ENCODE data around the gene SRRM2. TPM values are rescaled to one million over a fixed set of nuclear protein-coding genes. Genes with fewer than 3 reads are reported as not detected.

The SRRM2 gene
- total RNA-seq, 2 donors from 2014 or later, result 118 to 174 TPM

DNA sequence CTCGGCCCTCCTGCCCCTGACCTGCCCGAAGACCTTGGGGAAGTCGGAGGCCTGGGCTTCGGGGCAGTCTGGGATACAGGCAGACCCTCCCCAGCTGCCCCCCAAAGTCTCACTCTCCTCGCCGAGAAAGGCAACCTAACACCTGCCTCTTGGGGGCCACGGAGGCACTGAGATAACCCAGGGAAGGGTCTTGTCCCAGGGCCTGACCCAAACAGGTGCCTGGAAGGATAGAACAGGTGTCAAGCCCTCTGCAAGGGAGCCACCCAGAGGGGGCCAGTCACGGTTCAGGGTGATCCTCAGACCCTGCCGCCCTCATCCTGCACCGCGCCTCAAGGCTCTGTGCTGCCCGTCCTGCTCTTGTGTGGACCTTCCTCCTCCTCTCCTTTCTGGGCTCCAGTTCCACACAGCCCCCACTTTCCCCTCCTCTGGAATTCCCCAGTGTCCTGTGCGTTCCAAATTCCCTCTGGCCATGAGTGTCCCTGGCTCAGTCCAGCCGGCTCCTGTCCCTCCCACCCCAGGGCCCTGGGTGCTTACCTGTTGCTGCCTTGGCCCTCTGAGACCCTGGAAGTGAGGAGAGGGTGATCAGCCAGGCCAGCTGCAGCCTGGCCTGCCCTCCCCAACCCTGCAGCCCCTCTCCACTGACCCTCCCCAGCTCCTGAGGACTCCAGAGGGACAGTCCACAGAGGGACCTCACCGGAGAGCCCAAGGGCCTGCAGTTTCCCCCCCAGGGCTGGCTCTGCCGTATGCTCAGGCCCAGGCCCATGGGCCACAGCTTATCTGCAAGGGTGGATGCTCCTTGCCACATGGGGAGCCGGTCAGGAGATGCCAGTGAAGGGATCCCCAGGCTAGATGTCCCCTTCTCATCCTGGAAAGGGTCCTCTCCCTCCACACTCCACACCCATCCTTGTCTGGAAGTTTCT is 36.2 kb upstream of the SRRM2 start:
- Histone ChIP-seq H3K4me3 (peak overlapping the region in 1 of 2 donors; percentile 13), H3K27me3 (no peaks in the 10 kb centered on the region), H3K27ac (no peak overlapping the region), H3K9me3 (no peaks in the 10 kb centered on the region), H3K36me3 (no peaks in the 10 kb centered on the region), H3K4me1 (peaks cover 0 to 29% of the 10 kb centered on the region in 2 donors)
- DNase-seq (ENCODE audit: low spot score), result no peak
- TF ChIP-seq, protein P1, sequence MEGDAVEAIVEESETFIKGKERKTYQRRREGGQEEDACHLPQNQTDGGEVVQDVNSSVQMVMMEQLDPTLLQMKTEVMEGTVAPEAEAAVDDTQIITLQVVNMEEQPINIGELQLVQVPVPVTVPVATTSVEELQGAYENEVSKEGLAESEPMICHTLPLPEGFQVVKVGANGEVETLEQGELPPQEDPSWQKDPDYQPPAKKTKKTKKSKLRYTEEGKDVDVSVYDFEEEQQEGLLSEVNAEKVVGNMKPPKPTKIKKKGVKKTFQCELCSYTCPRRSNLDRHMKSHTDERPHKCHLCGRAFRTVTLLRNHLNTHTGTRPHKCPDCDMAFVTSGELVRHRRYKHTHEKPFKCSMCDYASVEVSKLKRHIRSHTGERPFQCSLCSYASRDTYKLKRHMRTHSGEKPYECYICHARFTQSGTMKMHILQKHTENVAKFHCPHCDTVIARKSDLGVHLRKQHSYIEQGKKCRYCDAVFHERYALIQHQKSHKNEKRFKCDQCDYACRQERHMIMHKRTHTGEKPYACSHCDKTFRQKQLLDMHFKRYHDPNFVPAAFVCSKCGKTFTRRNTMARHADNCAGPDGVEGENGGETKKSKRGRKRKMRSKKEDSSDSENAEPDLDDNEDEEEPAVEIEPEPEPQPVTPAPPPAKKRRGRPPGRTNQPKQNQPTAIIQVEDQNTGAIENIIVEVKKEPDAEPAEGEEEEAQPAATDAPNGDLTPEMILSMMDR (IDR thresholded peaks at IDR 0.05), result no peak

DNA sequence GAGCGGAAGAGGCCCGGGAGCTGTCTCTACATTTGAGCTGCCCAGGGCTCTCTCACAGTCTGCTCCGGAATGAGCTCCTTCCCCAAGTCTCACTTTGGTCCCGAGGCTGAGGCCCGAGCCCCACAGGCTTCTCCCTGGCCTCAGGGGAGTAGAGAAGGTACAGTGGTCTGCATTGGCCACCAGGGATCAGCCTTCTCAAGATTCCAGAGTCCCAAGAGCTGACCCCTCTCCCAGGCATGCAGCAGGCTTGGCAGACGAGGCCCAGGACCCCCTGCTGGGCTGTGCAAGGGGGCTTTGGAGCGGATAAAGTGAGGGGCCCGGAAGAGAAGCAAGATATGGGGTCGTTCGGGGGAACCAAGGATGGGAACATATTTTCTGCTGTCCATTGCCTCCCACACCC is 35.5 kb upstream of the SRRM2 start:
- Histone ChIP-seq H3K9me3 (no peaks in the 10 kb centered on the region), H3K4me1 (peaks cover 0 to 33% of the 10 kb centered on the region in 2 donors)

DNA sequence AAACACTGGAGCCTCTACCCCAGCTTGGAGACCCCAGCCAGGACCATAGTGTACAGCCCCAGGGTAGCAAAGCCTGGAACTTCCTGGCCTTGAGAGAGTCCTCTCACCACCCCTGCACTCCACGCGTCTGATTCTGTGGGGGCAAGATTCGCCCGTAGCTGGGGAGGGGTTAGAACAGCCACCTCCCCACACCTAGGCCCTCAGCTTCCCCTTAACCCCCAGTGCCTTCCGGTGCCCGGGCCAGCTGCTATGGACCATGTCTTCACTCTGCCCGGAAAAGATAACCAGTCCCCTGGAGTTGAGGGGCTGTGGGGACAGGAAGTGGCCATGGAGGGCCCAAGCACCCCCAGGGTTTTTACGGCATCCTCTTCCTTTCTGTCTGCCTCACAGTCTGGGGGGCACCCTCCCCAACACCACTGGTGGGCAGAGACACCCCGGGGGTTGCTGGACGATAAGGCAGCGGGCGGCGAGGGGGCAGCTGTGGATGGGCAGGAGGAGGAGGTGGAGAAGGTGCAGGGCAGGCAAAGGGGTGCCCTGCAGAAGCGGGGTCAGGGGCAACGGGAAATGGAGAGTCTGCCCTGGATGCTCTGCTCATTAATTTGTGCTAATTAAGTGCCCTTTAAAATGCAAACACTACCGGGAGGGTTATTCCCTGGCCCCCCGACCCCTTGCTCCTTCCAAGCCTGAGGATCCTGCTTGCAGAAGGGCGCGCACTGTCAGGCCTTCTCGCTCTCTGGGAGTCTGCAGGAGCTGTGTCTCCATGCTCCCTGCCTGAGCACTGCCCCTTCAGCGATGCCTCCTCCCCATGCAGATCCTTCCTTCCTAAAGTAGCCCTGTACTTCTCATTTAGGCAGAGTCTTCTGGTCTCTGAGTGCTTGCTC is 34.8 kb upstream of the SRRM2 start:
- H3K4me3 ChIP-seq, result no peak overlapping the region
- H3K4me1 ChIP-seq, result peaks cover 0 to 33% of the 10 kb centered on the region in 2 donors
- H3K27ac ChIP-seq, result no peak overlapping the region
- no peak for DNase-seq (ENCODE audit: low spot score)
- H3K9me3 ChIP-seq, result no peaks in the 10 kb centered on the region
- H3K36me3 ChIP-seq, result no peaks in the 10 kb centered on the region
- TF ChIP-seq, protein P1 (IDR thresholded peaks at IDR 0.05), result no peak
- no peaks in the 10 kb centered on the region for H3K27me3 ChIP-seq

More for the DNA sequence above, 35.5 kb upstream of the SRRM2 start:
- no peak overlapping the region for H3K4me3 ChIP-seq
- TF ChIP-seq, protein P1 (IDR thresholded peaks at IDR 0.05), result no peak
- no peaks in the 10 kb centered on the region for H3K27me3 ChIP-seq
- no peak overlapping the region for H3K27ac ChIP-seq
- no peak for DNase-seq (ENCODE audit: low spot score)
- H3K36me3 ChIP-seq, result no peaks in the 10 kb centered on the region

DNA sequence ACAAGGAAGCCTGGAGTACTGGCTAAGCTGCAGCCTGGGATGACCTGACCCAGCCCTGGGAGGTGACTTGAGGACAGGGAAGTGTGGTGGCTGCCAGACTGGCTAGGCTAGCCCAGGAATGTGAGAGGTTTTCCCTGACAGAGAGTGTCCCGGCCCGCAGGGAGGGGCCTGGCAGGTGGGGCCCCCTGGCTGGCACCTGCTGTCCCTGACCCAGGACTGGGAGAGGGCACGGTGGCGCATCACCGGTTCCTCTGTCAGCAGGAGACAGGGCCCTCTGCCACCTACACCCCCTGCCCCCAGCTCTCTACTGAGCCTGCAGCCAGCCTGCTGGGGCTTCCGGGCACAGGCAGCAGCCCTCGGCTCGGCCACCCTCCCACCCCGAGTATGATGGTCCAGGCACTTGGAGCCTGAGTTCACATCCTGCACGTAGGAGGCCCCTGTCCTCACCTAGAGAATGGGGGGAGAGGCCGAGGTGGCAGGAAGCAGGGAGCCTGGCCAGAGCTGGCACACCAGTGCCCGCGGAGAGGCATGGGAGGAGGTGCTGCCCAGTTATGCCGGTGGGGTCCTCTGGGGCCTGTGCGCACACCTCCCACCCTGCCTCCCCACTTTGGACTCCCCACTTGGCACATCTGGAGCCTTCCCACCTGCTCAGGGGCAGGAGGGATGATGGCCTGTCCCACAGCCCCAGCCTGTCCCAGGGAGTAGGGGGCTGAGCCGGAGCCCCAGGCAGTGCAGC is 32.9 kb upstream of the SRRM2 start:
- TF ChIP-seq, protein P1 (IDR thresholded peaks at IDR 0.05), result no peak
- Histone ChIP-seq H3K9me3 (no peaks in the 10 kb centered on the region), H3K36me3 (no peaks in the 10 kb centered on the region), H3K27me3 (no peaks in the 10 kb centered on the region), H3K27ac (no peak overlapping the region), H3K4me1 (peaks cover 0 to 33% of the 10 kb centered on the region in 2 donors), H3K4me3 (no peak overlapping the region)
- DNase-seq (ENCODE audit: low spot score), result no peak

DNA sequence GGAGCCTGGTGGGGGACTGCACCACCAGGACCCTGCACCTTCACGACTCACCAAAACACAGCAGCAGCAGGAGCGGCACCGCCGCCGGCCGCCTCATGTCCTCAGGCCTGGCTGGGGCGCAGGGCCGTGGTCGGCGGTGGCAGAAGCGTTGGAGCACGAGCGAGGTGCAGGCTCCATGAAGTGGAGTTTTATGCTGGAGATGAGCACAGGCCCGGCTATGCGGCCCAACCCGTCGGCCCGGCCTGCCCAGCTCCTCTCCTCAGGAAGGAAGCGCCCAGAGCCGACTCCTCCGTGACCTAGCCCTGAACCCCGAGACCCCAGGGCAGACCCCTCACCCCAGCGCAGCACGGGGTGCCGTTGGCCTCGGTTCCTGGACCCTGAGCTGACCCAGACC is 32.4 kb upstream of the SRRM2 start, which contains the start of gene PRSS27:
Gene PRSS27 (minus strand): TSS at position 161 of the 394 bp plus-strand sequence. CDS start 64 bp downstream, at position 97.
- Histone ChIP-seq H3K27ac (peak within 1 kb of the TSS; percentile 77 to 78), H3K9me3 (no peaks in the 10 kb centered on the region), H3K27me3 (no peaks in the 10 kb centered on the region), H3K36me3 (no peaks in the 10 kb centered on the region), H3K4me1 (peaks cover 0 to 33% of the 10 kb centered on the region in 2 donors), H3K4me3 (peak within 1 kb of the TSS; percentile 66 to 67)
- TF ChIP-seq, protein P1 (IDR thresholded peaks at IDR 0.05), result no peak
- DNase-seq (ENCODE audit: low spot score), result no peak

All from right atrium auricular region (tissue), 2 donors.